Measurements from ENCODE around the gene CPNE9. TPM values are rescaled to one million over a fixed set of nuclear protein-coding genes. Genes with fewer than 3 reads are reported as not detected.

CPNE9 gene
- total RNA-seq, 4 donors from 2014 or later: 0.49 to 3.4 (median 2.1) TPM

- DNase-seq (ENCODE audit: low spot score in 2 of 2): no peak
- peaks cover 45% of the 10 kb centered on the region for H3K36me3 ChIP-seq
- no peaks in the 10 kb centered on the region for H3K9me3 ChIP-seq
- no peaks in the 10 kb centered on the region for H3K27me3 ChIP-seq
- TF ChIP-seq, protein P1, sequence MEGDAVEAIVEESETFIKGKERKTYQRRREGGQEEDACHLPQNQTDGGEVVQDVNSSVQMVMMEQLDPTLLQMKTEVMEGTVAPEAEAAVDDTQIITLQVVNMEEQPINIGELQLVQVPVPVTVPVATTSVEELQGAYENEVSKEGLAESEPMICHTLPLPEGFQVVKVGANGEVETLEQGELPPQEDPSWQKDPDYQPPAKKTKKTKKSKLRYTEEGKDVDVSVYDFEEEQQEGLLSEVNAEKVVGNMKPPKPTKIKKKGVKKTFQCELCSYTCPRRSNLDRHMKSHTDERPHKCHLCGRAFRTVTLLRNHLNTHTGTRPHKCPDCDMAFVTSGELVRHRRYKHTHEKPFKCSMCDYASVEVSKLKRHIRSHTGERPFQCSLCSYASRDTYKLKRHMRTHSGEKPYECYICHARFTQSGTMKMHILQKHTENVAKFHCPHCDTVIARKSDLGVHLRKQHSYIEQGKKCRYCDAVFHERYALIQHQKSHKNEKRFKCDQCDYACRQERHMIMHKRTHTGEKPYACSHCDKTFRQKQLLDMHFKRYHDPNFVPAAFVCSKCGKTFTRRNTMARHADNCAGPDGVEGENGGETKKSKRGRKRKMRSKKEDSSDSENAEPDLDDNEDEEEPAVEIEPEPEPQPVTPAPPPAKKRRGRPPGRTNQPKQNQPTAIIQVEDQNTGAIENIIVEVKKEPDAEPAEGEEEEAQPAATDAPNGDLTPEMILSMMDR (IDR thresholded peaks at IDR 0.05): no peak
- no peak for TF ChIP-seq EP300 (IDR thresholded peaks at IDR 0.05)
- TF ChIP-seq POLR2AphosphoS5 (IDR thresholded peaks at IDR 0.05): no peak
- TF ChIP-seq POLR2A (IDR thresholded peaks at IDR 0.05): no peak
- 33% methylated on average over 17 of the region's 17 CpGs for WGBS
- peak overlapping the region; percentile 90 for H3K27ac ChIP-seq
- H3K4me1 ChIP-seq: peaks cover 46% of the 10 kb centered on the region
- peak overlapping the region; percentile 74 for H3K4me3 ChIP-seq
These were observed 47.2 kb downstream of the CPNE9 start for GRCh38 chr3:9750556-9751411.

GRCh38 chr3:9754678-9755077 is 51.0 kb downstream of the CPNE9 start:
- peak overlapping the region; percentile 45 for H3K27ac ChIP-seq
- no peaks in the 10 kb centered on the region for H3K9me3 ChIP-seq
- WGBS: 53% methylated on average over 8 of the region's 8 CpGs
- DNase-seq (ENCODE audit: low spot score in 2 of 2): no peak
- H3K36me3 ChIP-seq: peaks cover 58% of the 10 kb centered on the region
- H3K27me3 ChIP-seq: no peaks in the 10 kb centered on the region
- no peak for TF ChIP-seq POLR2AphosphoS5 (IDR thresholded peaks at IDR 0.05)
- TF ChIP-seq, protein P1 (IDR thresholded peaks at IDR 0.05): no peak
- no peak for TF ChIP-seq POLR2A (IDR thresholded peaks at IDR 0.05)
- no peak for TF ChIP-seq EP300 (IDR thresholded peaks at IDR 0.05)
- no peak overlapping the region for H3K4me3 ChIP-seq
- peaks cover 38% of the 10 kb centered on the region for H3K4me1 ChIP-seq

GRCh38 chr3:9757427-9757826 is 53.8 kb downstream of the CPNE9 start:
- no peak for TF ChIP-seq POLR2AphosphoS5 (IDR thresholded peaks at IDR 0.05)
- TF ChIP-seq, protein P1 (IDR thresholded peaks at IDR 0.05): no peak
- no peak for TF ChIP-seq POLR2A (IDR thresholded peaks at IDR 0.05)
- TF ChIP-seq EP300 (IDR thresholded peaks at IDR 0.05): no peak
- Histone ChIP-seq H3K4me3 (no peak overlapping the region), H3K27me3 (no peaks in the 10 kb centered on the region), H3K4me1 (peaks cover 17% of the 10 kb centered on the region), H3K27ac (no peak overlapping the region), H3K9me3 (no peaks in the 10 kb centered on the region), H3K36me3 (peaks cover 72% of the 10 kb centered on the region)
- DNase-seq (ENCODE audit: low spot score in 2 of 2): no peak
- 91% methylated on average over 11 of the region's 13 CpGs for WGBS

DNA sequence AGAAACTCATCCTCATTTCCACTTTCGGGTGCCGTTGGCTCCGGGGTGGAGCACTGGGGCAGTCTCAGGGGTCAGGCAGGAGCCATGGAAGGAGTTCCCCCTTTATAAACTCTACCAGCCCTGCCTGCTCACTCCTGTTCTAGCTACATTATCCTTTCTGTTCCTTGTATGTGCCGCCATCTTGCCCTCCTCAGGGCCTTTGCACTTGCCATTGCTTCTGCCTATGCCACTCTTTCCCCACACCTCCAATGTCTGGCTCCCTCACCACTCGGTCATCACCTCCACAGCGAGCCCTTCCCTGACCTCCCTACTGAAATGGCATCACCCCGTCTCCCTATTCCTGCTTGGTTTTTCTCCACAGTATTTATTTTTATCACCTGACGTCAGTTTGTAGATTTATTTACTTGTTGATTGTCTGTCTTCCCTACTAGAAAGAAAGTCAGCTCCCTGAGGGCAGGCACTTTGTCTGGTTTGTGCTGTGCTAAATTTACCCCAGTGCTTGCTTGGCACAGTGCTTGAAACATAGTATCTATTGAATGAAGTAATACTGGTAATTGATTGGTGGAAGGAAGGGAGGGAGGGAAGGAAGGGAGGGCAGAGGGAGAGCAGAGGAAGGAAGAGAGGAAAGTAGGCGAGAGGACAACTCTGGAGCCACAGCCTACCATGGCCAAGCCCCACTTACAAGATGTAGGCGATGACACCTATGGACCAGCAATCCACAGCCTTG is 57.3 kb downstream of the CPNE9 start:
- TF ChIP-seq, protein P1 (IDR thresholded peaks at IDR 0.05): no peak
- TF ChIP-seq POLR2A (IDR thresholded peaks at IDR 0.05) (no peak), POLR2AphosphoS5 (IDR thresholded peaks at IDR 0.05) (no peak), EP300 (IDR thresholded peaks at IDR 0.05) (no peak)
- Histone ChIP-seq H3K36me3 (peaks cover 73% of the 10 kb centered on the region), H3K4me3 (no peak overlapping the region), H3K27ac (no peak overlapping the region), H3K27me3 (no peaks in the 10 kb centered on the region), H3K9me3 (no peaks in the 10 kb centered on the region), H3K4me1 (no peaks in the 10 kb centered on the region)
- DNase-seq (ENCODE audit: low spot score in 2 of 2): no peak
- WGBS: 91% methylated on average over 10 of the region's 10 CpGs

DNA sequence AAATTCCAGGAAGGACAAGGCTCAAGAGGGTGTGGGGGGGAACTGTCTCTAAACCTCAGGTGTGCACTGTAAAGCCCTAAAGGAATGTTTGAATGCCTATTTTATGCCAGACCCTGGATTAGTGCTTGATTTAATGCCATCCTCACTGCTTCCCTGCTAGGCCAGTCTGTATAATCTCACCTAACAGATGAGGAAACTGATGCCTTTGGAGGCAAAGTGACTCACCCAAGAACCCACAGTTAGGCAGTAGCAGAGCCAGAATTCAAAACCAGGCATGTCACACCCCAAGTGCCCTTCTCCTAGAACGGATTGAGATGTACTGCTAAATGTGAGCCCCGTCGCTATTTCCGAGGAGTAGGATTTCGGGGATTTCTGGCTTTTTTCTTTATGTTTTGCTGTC is 58.3 kb downstream of the CPNE9 start:
- WGBS: 91% methylated on average over 5 of the region's 5 CpGs
- Histone ChIP-seq H3K27me3 (no peaks in the 10 kb centered on the region), H3K4me3 (no peak overlapping the region), H3K4me1 (no peaks in the 10 kb centered on the region), H3K27ac (no peak overlapping the region), H3K36me3 (peaks cover 63% of the 10 kb centered on the region), H3K9me3 (no peaks in the 10 kb centered on the region)
- no peak for DNase-seq (ENCODE audit: low spot score in 2 of 2)
- TF ChIP-seq, protein P1 (IDR thresholded peaks at IDR 0.05): no peak
- no peak for TF ChIP-seq EP300 (IDR thresholded peaks at IDR 0.05)
- TF ChIP-seq POLR2A (IDR thresholded peaks at IDR 0.05): no peak
